T-helper 1 cell treated with Interleukin-12 subunit alpha and Interleukin-12 subunit beta and Interleukin-4 antibody, amounts not matched to agents 30 μg/mL and 1 μg/mL, for 36 hours (primary cell): ENCODE data around the gene COQ8A.

ENCODE experiments used
- H3K27ac Mint-ChIP-seq: one replicate; pipeline ENCODE4 v1.8.0; 2021; ENCODE audit warnings: mild to moderate bottlenecking, mixed read lengths
- H3K27me3 Mint-ChIP-seq: one replicate; pipeline ENCODE4 v1.8.0; 2021; ENCODE audit warnings: low read depth, mixed read lengths
- H3K36me3 Mint-ChIP-seq: one replicate; pipeline ENCODE4 v1.8.0; 2021; ENCODE audit warnings: low read depth, mixed read lengths
- H3K4me1 Mint-ChIP-seq: one replicate; pipeline ENCODE4 v1.8.0; 2021; ENCODE audit warnings: low read depth, mixed read lengths
- H3K4me3 Mint-ChIP-seq: one replicate; pipeline ENCODE4 v1.8.0; 2021; ENCODE audit warnings: mild to moderate bottlenecking, moderate library complexity, mixed read lengths
- H3K9me3 Mint-ChIP-seq: one replicate; pipeline ENCODE4 v1.8.0; 2021; ENCODE audit warnings: mixed read lengths

Gene COQ8A

GRCh38 chr1:226942392-226942791 is 2.3 kb downstream of the COQ8A start:
- H3K9me3 Mint-ChIP-seq = peaks cover 4% of the 10 kb centered on the region
- H3K4me3 Mint-ChIP-seq = no peak overlapping the region
- no peaks in the 10 kb centered on the region for H3K27me3 Mint-ChIP-seq
- peaks cover 46% of the 10 kb centered on the region for H3K4me1 Mint-ChIP-seq
- H3K27ac Mint-ChIP-seq = no peak overlapping the region
- peaks cover 2% of the 10 kb centered on the region for H3K36me3 Mint-ChIP-seq

- no peak overlapping the region for H3K27ac Mint-ChIP-seq
- no peak overlapping the region for H3K4me3 Mint-ChIP-seq
- H3K27me3 Mint-ChIP-seq = no peaks in the 10 kb centered on the region
- peaks cover 38% of the 10 kb centered on the region for H3K4me1 Mint-ChIP-seq
- H3K36me3 Mint-ChIP-seq = no peaks in the 10 kb centered on the region
- H3K9me3 Mint-ChIP-seq = peaks cover 3% of the 10 kb centered on the region
Observed at GRCh38 chr1:226943156-226943555, 3.1 kb downstream of the COQ8A start.

- H3K9me3 Mint-ChIP-seq = peaks cover 5% of the 10 kb centered on the region
- H3K36me3 Mint-ChIP-seq = no peaks in the 10 kb centered on the region
- H3K4me3 Mint-ChIP-seq = no peak overlapping the region
- no peaks in the 10 kb centered on the region for H3K27me3 Mint-ChIP-seq
- H3K4me1 Mint-ChIP-seq = peaks cover 31% of the 10 kb centered on the region
- H3K27ac Mint-ChIP-seq = no peak overlapping the region
Observed at GRCh38 chr1:226943927-226944326, 3.8 kb downstream of the COQ8A start.

- peaks cover 28% of the 10 kb centered on the region for H3K4me1 Mint-ChIP-seq
- no peak overlapping the region for H3K27ac Mint-ChIP-seq
- H3K27me3 Mint-ChIP-seq = no peaks in the 10 kb centered on the region
- H3K36me3 Mint-ChIP-seq = no peaks in the 10 kb centered on the region
- H3K9me3 Mint-ChIP-seq = peaks cover 5% of the 10 kb centered on the region
- H3K4me3 Mint-ChIP-seq = no peak overlapping the region
Observed at GRCh38 chr1:226945106-226945857, 5.2 kb downstream of the COQ8A start.

GRCh38 chr1:226945858-226946245 is 5.8 kb downstream of the COQ8A start:
- Mint-ChIP-seq H3K27ac (no peak overlapping the region), H3K36me3 (no peaks in the 10 kb centered on the region), H3K9me3 (peaks cover 5% of the 10 kb centered on the region), H3K4me1 (peaks cover 25% of the 10 kb centered on the region), H3K27me3 (no peaks in the 10 kb centered on the region), H3K4me3 (no peak overlapping the region)

GRCh38 chr1:226946285-226946684 is 6.2 kb downstream of the COQ8A start:
- peaks cover 5% of the 10 kb centered on the region for H3K9me3 Mint-ChIP-seq
- no peak overlapping the region for H3K27ac Mint-ChIP-seq
- H3K27me3 Mint-ChIP-seq = no peaks in the 10 kb centered on the region
- H3K4me1 Mint-ChIP-seq = peaks cover 21% of the 10 kb centered on the region
- no peaks in the 10 kb centered on the region for H3K36me3 Mint-ChIP-seq
- no peak overlapping the region for H3K4me3 Mint-ChIP-seq

- Mint-ChIP-seq H3K36me3 (no peaks in the 10 kb centered on the region), H3K27ac (no peak overlapping the region), H3K4me3 (no peak overlapping the region), H3K27me3 (no peaks in the 10 kb centered on the region), H3K4me1 (peaks cover 21% of the 10 kb centered on the region), H3K9me3 (peaks cover 5% of the 10 kb centered on the region)
Observed at GRCh38 chr1:226946841-226947240, 6.7 kb downstream of the COQ8A start.

GRCh38 chr1:226948051-226948450 is 8.0 kb downstream of the COQ8A start:
- peaks cover 5% of the 10 kb centered on the region for H3K9me3 Mint-ChIP-seq
- H3K4me3 Mint-ChIP-seq = no peak overlapping the region
- peaks cover 13% of the 10 kb centered on the region for H3K4me1 Mint-ChIP-seq
- H3K27me3 Mint-ChIP-seq = no peaks in the 10 kb centered on the region
- H3K36me3 Mint-ChIP-seq = no peaks in the 10 kb centered on the region
- no peak overlapping the region for H3K27ac Mint-ChIP-seq

GRCh38 chr1:226948480-226948879 is 8.4 kb downstream of the COQ8A start:
- Mint-ChIP-seq H3K36me3 (no peaks in the 10 kb centered on the region), H3K27me3 (no peaks in the 10 kb centered on the region), H3K4me3 (no peak overlapping the region), H3K27ac (no peak overlapping the region), H3K9me3 (peaks cover 5% of the 10 kb centered on the region), H3K4me1 (peaks cover 9% of the 10 kb centered on the region)

GRCh38 chr1:226948996-226949395 is 8.9 kb downstream of the COQ8A start:
- no peaks in the 10 kb centered on the region for H3K36me3 Mint-ChIP-seq

GRCh38 chr1:226949401-226949800 is 9.3 kb downstream of the COQ8A start:
- Mint-ChIP-seq H3K27me3 (no peaks in the 10 kb centered on the region), H3K27ac (no peak overlapping the region), H3K9me3 (peaks cover 5% of the 10 kb centered on the region), H3K36me3 (peaks cover under 1% of the 10 kb centered on the region), H3K4me1 (peaks cover 5% of the 10 kb centered on the region), H3K4me3 (no peak overlapping the region)

More at GRCh38 chr1:226948996-226949395, 8.9 kb downstream of the COQ8A start:
- H3K27ac Mint-ChIP-seq = no peak overlapping the region
- H3K4me3 Mint-ChIP-seq = no peak overlapping the region
- H3K9me3 Mint-ChIP-seq = peaks cover 5% of the 10 kb centered on the region
- no peaks in the 10 kb centered on the region for H3K27me3 Mint-ChIP-seq
- H3K4me1 Mint-ChIP-seq = peaks cover 6% of the 10 kb centered on the region

- H3K4me3 Mint-ChIP-seq = no peak overlapping the region
- no peaks in the 10 kb centered on the region for H3K27me3 Mint-ChIP-seq
- H3K36me3 Mint-ChIP-seq = peaks cover 4% of the 10 kb centered on the region
- peaks cover 3% of the 10 kb centered on the region for H3K4me1 Mint-ChIP-seq
- no peak overlapping the region for H3K27ac Mint-ChIP-seq
- peaks cover 10% of the 10 kb centered on the region for H3K9me3 Mint-ChIP-seq
Observed at GRCh38 chr1:226950316-226950715, 10.2 kb downstream of the COQ8A start.

- H3K4me1 Mint-ChIP-seq = peaks cover 3% of the 10 kb centered on the region
- H3K4me3 Mint-ChIP-seq = no peak overlapping the region
- no peaks in the 10 kb centered on the region for H3K27me3 Mint-ChIP-seq
- H3K36me3 Mint-ChIP-seq = peaks cover 4% of the 10 kb centered on the region
- H3K9me3 Mint-ChIP-seq = peaks cover 10% of the 10 kb centered on the region
- H3K27ac Mint-ChIP-seq = no peak overlapping the region
Observed at GRCh38 chr1:226950871-226951270, 10.8 kb downstream of the COQ8A start.

- H3K4me1 Mint-ChIP-seq = peaks cover 3% of the 10 kb centered on the region
- peaks cover 10% of the 10 kb centered on the region for H3K9me3 Mint-ChIP-seq
- H3K4me3 Mint-ChIP-seq = no peak overlapping the region
- H3K36me3 Mint-ChIP-seq = peaks cover 4% of the 10 kb centered on the region
- H3K27me3 Mint-ChIP-seq = no peaks in the 10 kb centered on the region
- H3K27ac Mint-ChIP-seq = no peak overlapping the region
Observed at GRCh38 chr1:226951286-226952117, 11.4 kb downstream of the COQ8A start.

- Mint-ChIP-seq H3K27me3 (no peaks in the 10 kb centered on the region), H3K27ac (no peak overlapping the region), H3K4me3 (no peak overlapping the region), H3K36me3 (peaks cover 4% of the 10 kb centered on the region), H3K4me1 (peaks cover 1% of the 10 kb centered on the region), H3K9me3 (peaks cover 13% of the 10 kb centered on the region)
Observed at GRCh38 chr1:226952118-226952441, 12.0 kb downstream of the COQ8A start.
